ENCODE measurements around the gene OFD1.
"Not testable (repeated sequence)": the region's sequence is repeated elsewhere in the genome, so short reads cannot be mapped to it uniquely, and the experiment has no call there.

OFD1 gene

GRCh38 chrX:13702111-13702789 is 32.3 kb upstream of the OFD1 start:
- DNase-seq, result no peak

- no peak for DNase-seq
Measured at GRCh38 chrX:13703135-13703534, 31.4 kb upstream of the OFD1 start.

- DNase-seq, result no peak
Measured at GRCh38 chrX:13703589-13703988, 31.0 kb upstream of the OFD1 start.

GRCh38 chrX:13711141-13711540 is 23.4 kb upstream of the OFD1 start:
- no peak for DNase-seq

- no peak for DNase-seq
Measured at GRCh38 chrX:13716455-13716854, 18.1 kb upstream of the OFD1 start.

- peak in 1 of 4 experiments; percentile 6 for DNase-seq
Measured at GRCh38 chrX:13716905-13717304, 17.6 kb upstream of the OFD1 start.

GRCh38 chrX:13717700-13718472 is 16.7 kb upstream of the OFD1 start:
- DNase-seq, result no peak

- DNase-seq, result peak in 1 of 4 experiments; percentile 2
Measured at GRCh38 chrX:13719192-13719856, 15.2 kb upstream of the OFD1 start.

GRCh38 chrX:13721371-13721770 is 13.2 kb upstream of the OFD1 start:
- DNase-seq, result no peak

- no peak for DNase-seq
Measured at GRCh38 chrX:13721819-13722519, 12.6 kb upstream of the OFD1 start.

GRCh38 chrX:13724878-13725277 is 9.7 kb upstream of the OFD1 start:
- DNase-seq, result not testable (repeated sequence)

GRCh38 chrX:13726583-13726982 is 8.0 kb upstream of the OFD1 start:
- not testable (repeated sequence) for DNase-seq

- not testable (repeated sequence) for DNase-seq
Measured at GRCh38 chrX:13730523-13730922, 4.0 kb upstream of the OFD1 start.

GRCh38 chrX:13732246-13733067 is 2.1 kb upstream of the OFD1 start:
- no peak for DNase-seq

GRCh38 chrX:13733506-13733905 is 1.0 kb upstream of the OFD1 start:
- no peak for DNase-seq

- DNase-seq, result no peak
Measured at GRCh38 chrX:13741695-13742094, 7.1 kb downstream of the OFD1 start.

GRCh38 chrX:13742397-13743176 is 8.0 kb downstream of the OFD1 start:
- DNase-seq, result no peak

GRCh38 chrX:13747836-13748235 is 13.3 kb downstream of the OFD1 start:
- peak in 1 of 4 experiments; percentile 1 for DNase-seq

GRCh38 chrX:13748486-13748885 is 13.9 kb downstream of the OFD1 start:
- no peak for DNase-seq

- no peak for DNase-seq
Measured at GRCh38 chrX:13750204-13750603, 15.7 kb downstream of the OFD1 start.

GRCh38 chrX:13750812-13751211 is 16.3 kb downstream of the OFD1 start:
- no peak for DNase-seq

All from activated naive CD4-positive, alpha-beta T cell (primary cell).